ENCODE measurements around the gene SLC22A7.

DNA sequence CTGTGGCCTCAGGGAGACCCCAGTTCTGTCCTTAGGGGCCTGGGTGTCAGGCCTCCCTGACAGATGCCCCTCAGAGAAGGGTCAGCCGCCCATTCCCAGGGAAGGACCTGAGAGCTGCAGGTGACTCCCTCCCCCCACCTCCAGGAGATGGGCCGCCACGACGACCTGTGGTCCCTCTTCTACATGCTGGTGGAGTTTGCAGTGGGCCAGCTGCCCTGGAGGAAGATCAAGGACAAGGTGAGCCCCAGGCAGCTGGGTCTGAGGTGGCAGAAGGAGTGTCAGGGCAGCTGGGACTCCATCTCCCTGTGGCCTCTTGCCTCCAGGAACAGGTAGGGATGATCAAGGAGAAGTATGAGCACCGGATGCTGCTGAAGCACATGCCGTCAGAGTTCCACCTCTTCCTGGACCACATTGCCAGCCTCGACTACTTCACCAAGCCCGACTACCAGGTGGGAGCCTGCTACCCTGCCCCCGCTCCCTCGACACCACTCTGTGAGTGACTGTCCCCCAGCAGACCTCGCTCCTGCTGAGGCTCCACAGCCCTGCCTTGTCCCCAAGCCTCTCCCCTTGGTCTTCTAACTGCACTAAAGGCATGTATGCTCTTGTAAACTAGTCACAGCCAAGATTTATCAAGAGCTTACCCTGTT is 42.5 kb upstream of the SLC22A7 start:
- TF ChIP-seq CTCF (IDR thresholded peaks at IDR 0.05) (no peak), POLR2A (IDR thresholded peaks at IDR 0.05) (no peak), POLR2AphosphoS5 (IDR thresholded peaks at IDR 0.05) (no peak), EP300 (IDR thresholded peaks at IDR 0.05) (no peak)
